Right renal cortex interstitium (tissue), 3 donors: ENCODE data around the gene DGKG. TPM values are rescaled to one million over a fixed set of nuclear protein-coding genes. Genes with fewer than 3 reads are reported as not detected.

Source experiments
- polyA plus RNA-seq, 3 donors: library from polyadenylated mRNA; unstranded; fragments of 120-200 nt; gene quantifications; one replicate each; pipeline ENCODE4 v1.2.1, GENCODE V29; 2013; ENCODE audit not compliant: insufficient read length in 3 of 3

The DGKG gene
- polyA plus RNA-seq, 3 donors, result 0.44 to 0.78 (median 0.71) TPM

Other genes with a start within 250 kb of the DGKG start
- gene CRYGS, start 182.1 kb upstream of the DGKG start, polyA plus RNA-seq, result 1 to 10 TPM; 5.3 to 5.6 (median 5.6) TPM
- 10 to 100 TPM; 19.3 to 19.7 (median 19.5) TPM for gene TBCCD1, start 205.1 kb upstream of the DGKG start, polyA plus RNA-seq
- gene DNAJB11, start 208.5 kb upstream of the DGKG start, polyA plus RNA-seq, result 10 to 100 TPM; 65.8 to 68.8 (median 67.4) TPM